Fibroblast of mammary gland (primary cell): ENCODE measurements around the gene PRKN.
A peak's percentile ranks its signal among the peaks of the same experiment; 100 is the strongest.
"Not testable (repeated sequence)": the region's sequence is repeated elsewhere in the genome, so short reads cannot be mapped to it uniquely, and the experiment has no call there.

Source experiments
- DNase-seq: peaks from one replicate; pipeline ENCODE4 v3.0.0-alpha.2; 2010; ENCODE audit warnings: low read depth
- H3K4me3 ChIP-seq: 2 replicates; pipeline ENCODE4 v1.5.1; 2011; ENCODE audit warnings: low read depth, mild to moderate bottlenecking, low read length, moderate library complexity; ENCODE audit not compliant: control insufficient read depth
- TF ChIP-seq, protein P1 (sequence below): conservative IDR thresholded peaks from 2 replicates; pipeline ENCODE4 v1.5.1; 2011; ENCODE audit warnings: low read depth, low read length, inconsistent platforms; ENCODE audit not compliant: control insufficient read depth, insufficient read depth

Gene PRKN

DNA sequence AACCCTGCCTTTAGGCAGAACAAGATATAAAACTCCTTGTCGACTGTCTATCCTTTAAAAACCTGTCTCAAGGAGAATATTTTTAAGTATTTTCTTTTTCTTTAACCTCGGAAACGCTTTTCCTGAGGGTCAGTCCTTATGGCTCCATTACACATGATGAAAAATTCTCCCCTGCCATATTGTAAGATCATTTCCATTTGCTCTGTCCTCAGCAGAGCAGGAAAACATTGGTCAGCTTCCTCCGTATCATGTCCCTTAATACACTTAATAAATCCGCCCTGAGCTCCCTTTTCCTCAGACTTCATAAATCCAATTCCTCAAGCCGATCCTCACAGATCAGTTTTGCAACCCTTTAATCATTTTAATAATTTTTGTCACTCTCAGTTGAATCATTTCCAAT, 1219.2 kb downstream of the PRKN start:
- TF ChIP-seq, protein P1, sequence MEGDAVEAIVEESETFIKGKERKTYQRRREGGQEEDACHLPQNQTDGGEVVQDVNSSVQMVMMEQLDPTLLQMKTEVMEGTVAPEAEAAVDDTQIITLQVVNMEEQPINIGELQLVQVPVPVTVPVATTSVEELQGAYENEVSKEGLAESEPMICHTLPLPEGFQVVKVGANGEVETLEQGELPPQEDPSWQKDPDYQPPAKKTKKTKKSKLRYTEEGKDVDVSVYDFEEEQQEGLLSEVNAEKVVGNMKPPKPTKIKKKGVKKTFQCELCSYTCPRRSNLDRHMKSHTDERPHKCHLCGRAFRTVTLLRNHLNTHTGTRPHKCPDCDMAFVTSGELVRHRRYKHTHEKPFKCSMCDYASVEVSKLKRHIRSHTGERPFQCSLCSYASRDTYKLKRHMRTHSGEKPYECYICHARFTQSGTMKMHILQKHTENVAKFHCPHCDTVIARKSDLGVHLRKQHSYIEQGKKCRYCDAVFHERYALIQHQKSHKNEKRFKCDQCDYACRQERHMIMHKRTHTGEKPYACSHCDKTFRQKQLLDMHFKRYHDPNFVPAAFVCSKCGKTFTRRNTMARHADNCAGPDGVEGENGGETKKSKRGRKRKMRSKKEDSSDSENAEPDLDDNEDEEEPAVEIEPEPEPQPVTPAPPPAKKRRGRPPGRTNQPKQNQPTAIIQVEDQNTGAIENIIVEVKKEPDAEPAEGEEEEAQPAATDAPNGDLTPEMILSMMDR: no peak
- DNase-seq: no peak
- H3K4me3 ChIP-seq: no peak overlapping the region

DNA sequence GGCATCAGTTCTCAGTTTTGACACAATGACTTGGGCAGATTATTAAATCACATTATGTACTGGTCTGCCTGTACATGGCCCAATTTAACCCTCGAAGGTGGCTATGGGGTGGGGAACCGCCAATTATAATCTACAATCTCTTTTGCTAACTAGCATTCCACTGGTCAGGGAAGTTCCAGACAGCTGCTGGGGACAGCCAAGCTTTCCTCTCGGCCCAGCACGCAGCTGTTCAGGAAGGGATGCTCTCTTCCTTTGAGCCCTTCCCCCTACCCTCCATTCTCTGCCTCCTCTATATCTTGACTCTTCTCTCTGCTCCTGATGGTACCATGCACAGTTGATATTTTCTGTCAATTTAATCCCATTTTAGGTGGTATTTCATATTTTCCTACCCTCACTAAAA, 1220.2 kb downstream of the PRKN start:
- TF ChIP-seq, protein P1: no peak
- DNase-seq: no peak
- no peak overlapping the region for H3K4me3 ChIP-seq

DNA sequence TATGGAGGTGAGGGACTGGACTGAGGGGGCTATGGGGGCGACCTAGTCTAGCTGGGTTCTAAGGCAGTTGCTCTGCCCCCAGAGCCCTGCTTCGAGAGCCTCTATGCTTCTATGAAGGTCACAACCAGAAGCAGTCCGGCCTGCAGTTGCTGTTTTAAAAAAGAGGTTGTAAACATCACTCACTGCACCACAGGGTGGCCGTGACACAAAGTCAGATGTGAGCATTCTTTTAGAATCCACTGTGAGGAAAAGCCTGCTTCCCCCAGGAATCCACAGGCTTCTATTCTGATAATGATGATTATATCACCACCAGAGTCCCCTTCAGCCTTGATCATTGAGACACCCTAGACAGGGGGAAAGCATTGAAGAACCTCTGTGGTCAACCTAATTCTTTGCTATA, 1224.0 kb downstream of the PRKN start:
- TF ChIP-seq, protein P1: no peak
- no peak overlapping the region for H3K4me3 ChIP-seq
- DNase-seq: no peak

DNA sequence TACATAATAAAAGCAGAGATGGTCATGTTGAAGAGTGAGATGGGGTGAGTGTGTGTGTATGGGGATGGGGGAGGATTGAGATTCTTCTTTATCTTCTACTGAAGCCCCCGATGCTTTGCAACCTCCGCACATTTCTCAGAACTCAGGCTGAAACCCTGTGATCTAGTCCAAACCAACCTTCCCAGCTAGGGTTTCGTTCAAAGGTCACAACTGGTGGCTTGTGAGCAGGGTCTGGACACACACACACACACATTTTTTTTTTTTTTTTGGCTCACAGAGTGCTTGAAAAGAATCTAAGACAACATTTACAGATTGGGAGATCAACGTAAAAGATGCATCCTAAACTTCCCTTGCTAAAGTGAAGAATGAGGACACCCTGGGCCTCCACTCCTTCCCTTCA, 1228.7 kb downstream of the PRKN start:
- H3K4me3 ChIP-seq: no peak overlapping the region
- DNase-seq: no peak
- TF ChIP-seq, protein P1: no peak

DNA sequence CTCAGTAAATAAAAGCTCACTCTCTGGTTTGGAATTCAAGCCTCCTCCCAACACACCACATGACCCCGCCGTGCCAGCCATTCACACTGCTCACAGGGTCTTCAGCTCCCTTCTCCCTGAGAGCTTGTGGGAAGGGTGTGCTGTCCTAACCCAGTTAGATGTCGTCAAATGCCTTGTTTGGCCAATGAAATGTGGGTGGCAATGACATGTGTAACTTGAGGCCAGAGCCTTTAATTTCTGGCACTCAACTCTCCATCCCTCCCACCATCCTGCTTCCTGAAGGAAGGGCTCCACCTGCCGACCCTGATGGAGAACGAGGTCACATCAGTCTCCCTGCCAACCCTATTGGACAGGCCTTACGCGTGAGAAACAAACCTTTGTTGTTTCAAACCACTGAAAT, 1229.2 kb downstream of the PRKN start:
- DNase-seq: peak; percentile 78
- TF ChIP-seq, protein P1: peak; percentile 46
- no peak overlapping the region for H3K4me3 ChIP-seq

DNA sequence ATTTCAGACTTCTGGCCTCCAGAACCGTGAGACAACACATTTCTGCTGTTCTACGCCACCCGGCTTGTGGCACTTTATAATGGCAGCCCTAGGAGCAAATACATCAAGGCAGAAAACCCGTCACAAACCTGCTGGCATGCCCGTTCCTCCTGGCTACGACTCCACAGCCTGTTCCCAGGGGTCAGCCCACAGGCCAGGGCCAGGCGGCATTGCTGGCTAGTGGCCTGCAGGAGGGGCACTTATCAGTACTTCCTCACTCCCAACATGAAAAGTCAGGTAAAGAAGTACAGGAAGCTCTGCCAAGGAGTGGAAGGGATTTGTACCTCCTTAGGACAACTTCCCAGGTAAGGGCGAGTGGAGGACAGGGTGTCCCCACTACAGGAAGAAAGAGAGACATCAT, 1230.6 kb downstream of the PRKN start:
- no peak for DNase-seq
- TF ChIP-seq, protein P1: no peak
- no peak overlapping the region for H3K4me3 ChIP-seq

DNA sequence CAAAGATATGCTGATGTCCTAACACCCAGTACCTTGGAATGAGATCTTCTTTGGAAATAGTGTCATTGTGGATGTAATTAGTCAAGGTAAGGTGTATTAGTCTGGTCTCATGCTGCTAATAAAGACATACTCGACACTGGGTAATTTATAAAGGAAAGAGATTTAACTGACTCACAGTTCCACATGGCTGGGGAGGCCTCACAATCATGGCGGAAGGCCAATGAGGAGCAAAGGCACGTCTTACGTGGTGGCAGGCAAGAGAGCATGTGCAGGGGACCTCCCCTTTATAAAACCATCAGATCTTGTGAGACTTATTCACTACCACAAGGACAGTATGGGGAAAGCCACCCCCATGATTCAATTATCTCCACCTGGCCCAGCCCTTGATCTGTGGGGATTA, 1231.3 kb downstream of the PRKN start:
- not testable (repeated sequence) for H3K4me3 ChIP-seq
- DNase-seq: peak; percentile 28
